Measurements from ENCODE around the gene ZDHHC13.

The ZDHHC13 gene

GRCh38 chr11:19201737-19202605 lies 85.0 kb downstream of the ZDHHC13 start, which contains the start of gene CSRP3:
Gene CSRP3, minus strand, starts transcription at chr11:19201983. Its CDS starts 9,535 bp downstream, at chr11:19192448.
- no peak for DNase-seq

- DNase-seq, result no peak
These were observed 87.9 kb downstream of the ZDHHC13 start for GRCh38 chr11:19204836-19205235.

- DNase-seq, result no peak
These were observed 91.2 kb downstream of the ZDHHC13 start for GRCh38 chr11:19208181-19208580.

DNA sequence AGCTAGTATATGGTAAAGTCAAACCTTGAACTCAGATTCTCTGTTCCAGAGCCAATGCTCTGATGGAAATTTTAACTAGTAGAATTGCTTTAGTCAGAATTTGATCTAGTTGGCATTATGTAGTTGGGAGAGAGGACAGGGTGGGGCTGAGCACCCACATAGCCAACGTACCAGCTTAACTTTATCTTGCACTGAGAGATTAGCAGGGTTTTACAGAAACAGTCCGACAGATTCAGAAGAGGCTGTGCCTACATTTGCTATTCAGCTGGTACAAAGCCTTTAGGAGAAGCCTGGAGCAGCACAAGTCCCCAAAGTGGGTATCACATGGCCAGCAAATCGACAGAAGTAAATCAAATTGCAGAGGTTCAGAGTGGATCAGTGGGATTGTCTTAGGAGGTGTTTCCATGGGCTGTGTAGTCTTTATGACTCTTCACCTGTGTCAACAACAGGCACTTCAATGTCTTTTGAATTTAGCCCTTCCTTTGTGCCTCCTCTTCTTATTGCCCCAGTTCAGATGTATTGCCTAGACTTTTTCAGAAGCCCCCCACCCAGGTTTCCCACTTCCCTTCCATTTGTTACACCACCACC lies 92.1 kb downstream of the ZDHHC13 start:
- DNase-seq, result no peak

DNA sequence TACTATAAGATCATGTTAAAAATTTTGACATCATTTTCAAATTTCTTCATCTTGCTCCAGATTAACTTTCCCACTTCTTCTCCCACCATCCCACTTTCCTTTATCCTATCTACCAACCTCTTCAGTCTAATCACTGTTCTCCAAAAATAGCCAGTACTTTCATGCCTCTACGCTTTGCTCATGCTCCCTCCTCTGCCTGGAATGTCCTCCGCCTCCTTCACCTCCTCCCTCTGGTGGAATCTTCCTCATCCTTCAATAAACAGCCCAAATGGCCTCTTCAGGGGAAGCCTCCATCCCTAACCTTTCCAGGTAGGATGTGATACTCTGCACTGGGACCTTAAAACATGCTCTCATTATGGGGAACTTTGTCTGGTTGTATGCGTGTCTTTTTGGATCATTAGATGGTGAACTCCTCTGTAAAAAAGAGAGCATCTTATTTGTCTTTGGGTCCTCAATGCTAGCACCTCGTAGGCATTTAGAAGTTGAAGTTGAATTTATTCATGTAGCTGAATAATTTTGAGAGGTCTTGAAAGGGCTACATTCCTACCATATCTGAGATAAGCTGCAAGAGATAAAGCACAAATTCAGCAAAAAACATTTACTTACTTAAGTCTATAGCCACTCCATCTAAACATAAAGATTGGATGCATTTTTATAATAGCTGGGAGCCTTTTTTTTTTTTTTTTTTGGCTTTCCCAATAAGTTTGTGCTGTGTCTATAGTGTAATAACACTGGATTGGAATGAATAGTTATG lies 92.8 kb downstream of the ZDHHC13 start:
- no peak for DNase-seq

DNA sequence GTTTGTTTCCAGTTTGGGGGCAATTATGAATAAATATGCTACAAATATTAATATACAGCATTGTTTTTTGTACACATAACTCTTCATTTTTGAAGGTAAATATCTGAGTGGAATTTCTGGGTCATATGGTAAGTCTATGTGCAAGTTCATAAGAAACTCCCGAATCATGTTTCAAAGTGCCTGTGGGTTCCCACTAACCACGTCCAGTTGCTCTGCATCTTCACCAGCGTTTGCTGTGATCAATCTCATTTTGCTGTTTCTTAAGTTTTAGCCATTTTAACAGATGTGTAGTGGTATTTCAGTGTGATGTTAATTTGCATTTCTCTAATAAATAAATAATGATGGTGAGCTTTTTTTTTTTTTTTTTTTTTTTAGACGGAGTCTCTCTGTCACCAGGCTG lies 99.1 kb downstream of the ZDHHC13 start:
- no peak for DNase-seq

GRCh38 chr11:19216709-19217374 lies 99.9 kb downstream of the ZDHHC13 start:
- DNase-seq, result no peak

DNA sequence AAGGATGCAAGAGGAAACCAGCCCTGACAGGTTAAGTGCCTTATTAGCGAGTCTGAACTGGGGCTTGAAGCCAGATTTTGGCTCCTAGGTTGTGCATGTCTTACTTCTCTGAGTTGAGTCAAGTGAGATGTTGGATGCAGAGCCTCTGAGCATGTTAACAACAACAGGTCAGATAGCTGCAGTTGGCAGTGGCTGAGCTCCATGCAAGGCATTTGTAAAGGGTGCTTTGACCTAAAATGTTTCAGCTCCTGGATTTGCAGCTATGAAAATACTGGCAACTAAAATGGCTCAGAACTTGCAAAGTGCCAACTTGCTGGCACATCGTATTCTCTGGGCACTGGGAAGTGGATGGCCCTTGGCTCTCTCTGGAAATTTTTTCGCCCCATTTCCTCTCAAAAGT lies 101.2 kb downstream of the ZDHHC13 start:
- peak in 20 of 56 donors; percentile 6 to 42 (median 16) for DNase-seq

- peak in 23 of 56 donors; percentile 1 to 54 (median 12) for DNase-seq
These were observed 102.0 kb downstream of the ZDHHC13 start for GRCh38 chr11:19218786-19219460.

DNA sequence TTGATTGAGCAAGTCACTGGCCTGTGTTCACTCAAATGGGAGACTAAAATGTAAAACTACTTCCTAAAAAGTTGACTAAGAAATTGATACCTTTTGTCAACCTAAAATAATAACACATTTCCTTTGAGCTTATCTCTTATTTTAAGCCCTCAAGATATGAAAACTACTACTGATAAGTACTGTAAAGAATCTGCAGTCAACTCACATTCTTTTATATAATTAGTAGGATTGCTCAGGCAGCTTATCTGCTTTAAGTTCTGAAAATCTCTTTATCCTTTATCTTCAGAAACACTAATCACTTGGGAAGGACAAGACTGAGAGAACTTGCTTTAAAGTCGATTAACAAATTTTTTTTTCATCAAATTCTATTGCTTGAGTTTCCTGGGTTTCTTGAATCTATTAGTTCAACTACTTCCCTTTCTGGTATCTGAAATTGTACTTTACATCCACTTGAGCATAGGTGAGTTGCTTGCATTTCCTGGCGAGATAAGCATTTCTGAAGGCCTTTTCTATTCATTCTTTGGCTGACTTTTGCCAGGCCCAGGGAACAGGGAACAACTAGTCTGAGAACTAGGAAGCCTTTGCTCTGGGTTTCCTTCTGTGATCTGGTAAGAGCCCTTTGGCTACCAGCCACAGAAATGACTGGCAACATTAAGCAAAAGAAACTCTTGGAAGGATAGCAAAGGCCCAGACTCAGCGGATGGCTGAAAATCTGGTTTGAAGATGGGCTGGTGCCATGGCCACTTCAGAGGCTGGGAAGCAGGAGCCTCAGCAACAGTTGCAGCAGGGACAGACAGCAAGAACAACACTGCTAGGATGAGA lies 104.1 kb downstream of the ZDHHC13 start:
- DNase-seq, result peak in 14 of 56 donors; percentile 1 to 49 (median 14)

- no peak for DNase-seq
These were observed 108.2 kb downstream of the ZDHHC13 start for GRCh38 chr11:19225123-19225522.

DNA sequence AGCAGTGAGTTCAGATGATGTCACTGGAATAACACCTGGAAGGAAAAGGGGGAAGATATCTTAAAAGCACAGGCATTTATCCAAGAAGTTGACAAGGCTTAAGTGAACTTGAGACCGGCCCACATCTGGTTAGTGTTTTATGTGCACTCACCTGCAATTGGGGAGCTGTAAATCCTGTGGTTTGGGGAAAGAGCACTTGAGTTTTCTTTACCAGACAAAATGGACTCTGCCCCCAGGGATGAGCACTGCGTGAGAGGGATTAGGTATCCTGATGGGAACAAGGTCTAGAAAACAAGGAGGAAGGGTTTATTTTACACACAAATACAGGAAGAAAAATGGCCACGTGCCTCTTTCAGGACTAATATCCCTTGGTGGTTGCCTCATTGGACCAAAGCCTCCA lies 108.6 kb downstream of the ZDHHC13 start:
- DNase-seq, result no peak
